MCF 10A (cell line): ENCODE results near the gene EVL. TPM values are rescaled to one million over a fixed set of nuclear protein-coding genes. Genes with fewer than 3 reads are reported as not detected.
A peak's percentile ranks its signal among the peaks of the same experiment; 100 is the strongest.

Experiments
- BruUV-seq: library from RNA; stranded (reverse); fragments of 400-500 nt; replicated peaks from 2 replicates; lab custom pipeline; 2021; lab: Mats Ljungman, UMichigan
- CTCF ChIA-PET: fragments of 300-600 bp; sonication (Branson Sonifier 250); formaldehyde crosslinking; extraction: SDS; loops from one replicate; lab custom pipeline; 2021; ENCODE audit warnings: antibody characterized with exemption, inconsistent platforms; lab: Yijun Ruan, JAX
- POLR2A ChIA-PET: fragments of 300-600, 350-650 bp; sonication (Branson Sonifier 250); formaldehyde crosslinking; extraction: SDS; loops from one replicate; lab custom pipeline; 2020; ENCODE audit warnings: antibody characterized with exemption, inconsistent platforms; lab: Yijun Ruan, JAX
- DNase-seq: peaks from one replicate; pipeline ENCODE4 v3.0.0-alpha.2; 2018; ENCODE audit not compliant: unreplicated experiment
- H3K27ac Mint-ChIP-seq: one replicate; pipeline ENCODE4 v1.8.0; 2022; ENCODE audit warnings: mild to moderate bottlenecking, low read depth, mixed read lengths; ENCODE audit not compliant: unreplicated experiment
- H3K27me3 Mint-ChIP-seq: one replicate; pipeline ENCODE4 v1.8.0; 2022; ENCODE audit warnings: mixed read lengths; ENCODE audit not compliant: insufficient read depth, unreplicated experiment
- H3K36me3 Mint-ChIP-seq: one replicate; pipeline ENCODE4 v1.8.0; 2022; ENCODE audit warnings: mild to moderate bottlenecking, moderate library complexity, mixed read lengths; ENCODE audit not compliant: insufficient read depth, unreplicated experiment
- H3K4me1 Mint-ChIP-seq: one replicate; pipeline ENCODE4 v1.8.0; 2022; ENCODE audit warnings: mixed read lengths; ENCODE audit not compliant: insufficient read depth, unreplicated experiment
- H3K4me3 Mint-ChIP-seq: one replicate; pipeline ENCODE4 v1.8.0; 2022; ENCODE audit warnings: mild to moderate bottlenecking, moderate library complexity, mixed read lengths; ENCODE audit not compliant: unreplicated experiment
- H3K9me3 Mint-ChIP-seq: one replicate; pipeline ENCODE4 v1.8.0; 2022; ENCODE audit warnings: mixed read lengths; ENCODE audit not compliant: unreplicated experiment
- intact Hi-C: fragments of 100-400 bp; cut with micrococcal nuclease; formaldehyde crosslinking; loops from 2 replicates; pipeline ENCODE4 v1.14.1; 2022
- total RNA-seq: library from RNA; stranded (reverse); gene quantifications from 2 replicates; pipeline ENCODE4 v1.2.3, GENCODE V29; 2022
- TF ChIP-seq, protein P1 (sequence below): fragments of 200-600 bp; IDR thresholded peaks from one replicate; pipeline ENCODE4 v1.8.0; 2022; ENCODE audit warnings: antibody characterized with exemption, mild to moderate bottlenecking; ENCODE audit not compliant: unreplicated experiment

Gene EVL
- total RNA-seq, 1 experiment from 2014 or later, result 55.4 TPM

DNA sequence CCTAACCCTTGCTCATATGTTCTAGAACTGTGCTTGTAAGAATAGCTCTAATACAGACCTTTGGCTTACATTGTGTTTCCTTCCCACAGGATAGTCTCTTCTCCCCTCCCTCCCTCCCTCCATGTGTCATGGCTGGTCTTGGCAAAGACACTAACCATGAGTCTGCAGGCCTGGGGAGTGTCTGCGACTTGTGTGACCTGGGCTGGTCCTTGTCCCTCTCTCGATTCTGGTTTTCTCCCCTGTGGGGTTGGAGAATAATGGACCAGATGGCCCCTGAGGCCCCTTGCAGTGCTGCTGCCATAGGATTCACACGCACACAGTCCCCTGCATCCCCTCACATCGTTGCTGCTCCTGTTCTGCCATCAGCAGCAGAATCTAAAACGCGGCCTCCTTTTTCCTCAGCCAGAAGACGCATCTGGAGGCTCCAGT lies 64.0 kb downstream of the EVL start:
- no TSS peak for BruUV-seq
- H3K9me3 Mint-ChIP-seq, result no peaks in the 10 kb centered on the region
- H3K27ac Mint-ChIP-seq, result no peak overlapping the region
- peaks cover 11% of the 10 kb centered on the region for H3K4me1 Mint-ChIP-seq
- DNase-seq, result no peak
- no peaks in the 10 kb centered on the region for H3K27me3 Mint-ChIP-seq
- H3K4me3 Mint-ChIP-seq, result no peak overlapping the region
- TF ChIP-seq, protein P1, sequence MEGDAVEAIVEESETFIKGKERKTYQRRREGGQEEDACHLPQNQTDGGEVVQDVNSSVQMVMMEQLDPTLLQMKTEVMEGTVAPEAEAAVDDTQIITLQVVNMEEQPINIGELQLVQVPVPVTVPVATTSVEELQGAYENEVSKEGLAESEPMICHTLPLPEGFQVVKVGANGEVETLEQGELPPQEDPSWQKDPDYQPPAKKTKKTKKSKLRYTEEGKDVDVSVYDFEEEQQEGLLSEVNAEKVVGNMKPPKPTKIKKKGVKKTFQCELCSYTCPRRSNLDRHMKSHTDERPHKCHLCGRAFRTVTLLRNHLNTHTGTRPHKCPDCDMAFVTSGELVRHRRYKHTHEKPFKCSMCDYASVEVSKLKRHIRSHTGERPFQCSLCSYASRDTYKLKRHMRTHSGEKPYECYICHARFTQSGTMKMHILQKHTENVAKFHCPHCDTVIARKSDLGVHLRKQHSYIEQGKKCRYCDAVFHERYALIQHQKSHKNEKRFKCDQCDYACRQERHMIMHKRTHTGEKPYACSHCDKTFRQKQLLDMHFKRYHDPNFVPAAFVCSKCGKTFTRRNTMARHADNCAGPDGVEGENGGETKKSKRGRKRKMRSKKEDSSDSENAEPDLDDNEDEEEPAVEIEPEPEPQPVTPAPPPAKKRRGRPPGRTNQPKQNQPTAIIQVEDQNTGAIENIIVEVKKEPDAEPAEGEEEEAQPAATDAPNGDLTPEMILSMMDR, result no peak
- H3K36me3 Mint-ChIP-seq, result peaks cover 12% of the 10 kb centered on the region
- ChIA-PET POLR2A (no interaction called here), CTCF (interaction anchor here (0.6 to 1.4 kb wide), 4 partner anchors 21 to 740 kb away, joined by 3 to 5 read pairs (median 3); no protein-coding TSS in a partner anchor)
- intact Hi-C loops, result no loop called here

- TF ChIP-seq, protein P1, result no peak
- intact Hi-C loops, result no loop called here
- DNase-seq, result no peak
- Mint-ChIP-seq H3K27ac (no peak overlapping the region), H3K4me1 (peaks cover 6% of the 10 kb centered on the region), H3K9me3 (no peaks in the 10 kb centered on the region), H3K36me3 (peaks cover 4% of the 10 kb centered on the region), H3K4me3 (no peak overlapping the region), H3K27me3 (no peaks in the 10 kb centered on the region)
- ChIA-PET CTCF (interaction anchor here (1.3 to 1.9 kb wide), 2 partner anchors 17 to 22 kb away, joined by 3 to 5 read pairs; no protein-coding TSS in a partner anchor), POLR2A (interaction anchor here (0.8 kb wide), 1 partner anchor 34 kb away, joined by 4 read pairs; no protein-coding TSS in a partner anchor)
- BruUV-seq, result no TSS peak
Measured at GRCh38 chr14:100130521-100130920, 65.3 kb downstream of the EVL start.

- ChIA-PET CTCF (interaction anchor here (0.7 to 1.9 kb wide), 3 partner anchors 18 to 249 kb away, joined by 3 to 5 read pairs (median 5); no protein-coding TSS in a partner anchor), POLR2A (interaction anchor here (0.6 to 1.0 kb wide), 3 partner anchors 15 to 146 kb away, joined by 3 to 4 read pairs (median 3); no protein-coding TSS in a partner anchor)
- Mint-ChIP-seq H3K4me1 (peaks cover 6% of the 10 kb centered on the region), H3K27me3 (no peaks in the 10 kb centered on the region), H3K4me3 (no peak overlapping the region), H3K9me3 (no peaks in the 10 kb centered on the region), H3K27ac (no peak overlapping the region), H3K36me3 (peaks cover 4% of the 10 kb centered on the region)
- DNase-seq, result no peak
- BruUV-seq, result no TSS peak
- intact Hi-C loops, result no loop called here
- TF ChIP-seq, protein P1, result no peak
Measured at GRCh38 chr14:100131181-100131580, 66.0 kb downstream of the EVL start.

- Mint-ChIP-seq H3K27me3 (no peaks in the 10 kb centered on the region), H3K36me3 (peaks cover 5% of the 10 kb centered on the region), H3K27ac (no peak overlapping the region)
Measured at GRCh38 chr14:100132161-100132902, 67.1 kb downstream of the EVL start.

More at GRCh38 chr14:100132161-100132902, 67.1 kb downstream of the EVL start:
- Mint-ChIP-seq H3K4me3 (no peak overlapping the region), H3K4me1 (peaks cover 6% of the 10 kb centered on the region), H3K9me3 (no peaks in the 10 kb centered on the region)
- intact Hi-C loops, result no loop called here
- ChIA-PET POLR2A (interaction anchor here (0.8 to 1.0 kb wide), 2 partner anchors 22 to 116 kb away, joined by 4 read pairs; no protein-coding TSS in a partner anchor), CTCF (interaction anchor here (0.6 to 1.9 kb wide), 3 partner anchors 10 to 185 kb away, joined by 3 to 5 read pairs (median 3); no protein-coding TSS in a partner anchor)
- BruUV-seq, result no TSS peak
- TF ChIP-seq, protein P1, result no peak
- DNase-seq, result peak; percentile 16
